HG03045 (cell line): ENCODE measurements around the gene LAT.
"Not testable (repeated sequence)": the region's sequence is repeated elsewhere in the genome, so short reads cannot be mapped to it uniquely, and the experiment has no call there.

Experiments
- ATAC-seq: cut with Tn5 transposase; IDR thresholded peaks from one replicate; pipeline ENCODE4 v1.9.1; 2021; ENCODE audit warnings: mild to moderate bottlenecking, moderate library complexity; ENCODE audit not compliant: unreplicated experiment

The LAT gene

DNA sequence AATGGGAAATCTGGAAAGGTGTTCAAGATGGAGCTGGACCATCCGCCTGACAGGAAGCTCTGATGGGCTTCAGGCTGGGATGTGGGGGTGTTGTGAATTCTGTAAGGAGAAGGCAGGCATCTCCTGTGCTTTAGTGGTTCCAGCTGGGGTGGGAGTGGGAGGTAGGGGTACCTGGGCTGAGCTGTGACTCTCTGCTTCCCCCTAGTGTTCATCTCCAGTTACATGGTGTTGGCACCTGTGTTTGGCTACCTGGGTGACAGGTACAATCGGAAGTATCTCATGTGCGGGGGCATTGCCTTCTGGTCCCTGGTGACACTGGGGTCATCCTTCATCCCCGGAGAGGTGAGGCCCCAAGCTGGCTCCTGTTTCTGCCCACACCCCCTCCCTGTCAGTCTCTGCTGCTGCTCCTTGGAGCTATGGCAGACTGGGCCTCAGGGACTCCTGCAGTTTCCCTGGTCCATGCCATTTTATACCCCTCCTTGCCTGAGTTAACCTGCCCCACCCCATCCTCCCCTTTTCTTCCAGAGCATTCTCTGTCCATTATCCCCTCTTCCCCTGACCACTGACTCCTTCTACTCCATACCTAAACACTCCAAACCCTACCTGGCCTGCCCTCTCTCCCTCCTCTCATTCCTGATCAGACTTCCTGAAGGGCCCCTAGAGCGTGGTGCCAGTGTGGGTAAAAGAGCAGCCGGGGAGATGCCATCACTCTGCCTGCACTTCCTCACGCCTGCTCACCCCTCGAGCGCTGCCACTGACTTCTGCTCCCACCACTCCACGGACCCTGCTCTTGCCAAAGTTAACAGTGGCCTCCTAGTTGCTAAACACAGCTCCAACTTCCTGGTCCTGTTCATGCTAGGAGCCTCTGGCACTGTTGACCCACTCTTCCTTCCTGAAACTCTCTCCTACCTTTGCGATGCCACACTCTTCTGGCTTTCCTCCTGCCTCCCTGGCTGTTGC, 6.9 kb upstream of the LAT start:
- no peak for ATAC-seq

GRCh38 chr16:28980330-28980729, 4.5 kb upstream of the LAT start:
- ATAC-seq, result not testable (repeated sequence)

DNA sequence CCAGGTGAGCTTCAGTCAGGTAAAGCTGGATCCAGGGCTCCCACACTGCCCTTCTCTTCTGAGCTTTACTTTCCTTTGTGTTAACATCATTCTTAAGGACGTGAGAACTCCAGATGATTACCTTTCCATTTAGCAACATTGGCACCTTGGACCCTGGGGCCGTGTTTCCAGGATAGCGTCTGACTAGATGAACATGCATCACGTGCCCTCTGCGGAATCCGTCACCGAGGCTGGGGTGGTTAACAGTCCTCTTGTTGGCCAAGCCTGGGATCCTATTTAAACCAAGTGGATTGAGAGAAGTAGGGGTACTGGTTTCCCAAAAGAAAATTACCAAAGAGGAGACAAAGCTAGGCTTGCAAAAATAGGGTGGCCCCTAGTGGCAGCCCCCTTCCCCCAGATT, 3.9 kb upstream of the LAT start:
- ATAC-seq, result no peak

DNA sequence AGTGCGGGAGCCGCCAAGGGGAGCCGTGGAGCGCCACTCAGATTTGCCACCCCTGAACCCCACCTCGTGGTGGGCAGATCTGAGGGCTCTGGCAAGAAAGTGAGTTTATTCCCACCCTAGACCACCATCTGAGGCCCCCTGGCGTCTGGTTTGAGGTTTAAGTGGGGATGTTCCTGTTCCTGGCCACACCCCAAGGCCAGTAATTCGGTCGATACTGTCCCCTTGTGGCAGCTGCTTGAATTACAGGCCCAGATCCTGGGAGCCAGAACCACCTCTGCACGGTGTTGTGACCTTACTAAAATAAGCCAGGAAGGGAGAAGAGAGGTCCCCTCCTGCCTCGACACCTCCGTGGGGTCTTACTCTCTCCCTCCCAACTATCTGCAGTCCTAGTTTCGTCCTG, 3.3 kb upstream of the LAT start:
- no peak for ATAC-seq

GRCh38 chr16:28982418-28982817, 2.4 kb upstream of the LAT start:
- ATAC-seq, result no peak

GRCh38 chr16:28982949-28983348, 1.9 kb upstream of the LAT start:
- no peak for ATAC-seq

GRCh38 chr16:28983644-28984043, 1.2 kb upstream of the LAT start:
- no peak for ATAC-seq

DNA sequence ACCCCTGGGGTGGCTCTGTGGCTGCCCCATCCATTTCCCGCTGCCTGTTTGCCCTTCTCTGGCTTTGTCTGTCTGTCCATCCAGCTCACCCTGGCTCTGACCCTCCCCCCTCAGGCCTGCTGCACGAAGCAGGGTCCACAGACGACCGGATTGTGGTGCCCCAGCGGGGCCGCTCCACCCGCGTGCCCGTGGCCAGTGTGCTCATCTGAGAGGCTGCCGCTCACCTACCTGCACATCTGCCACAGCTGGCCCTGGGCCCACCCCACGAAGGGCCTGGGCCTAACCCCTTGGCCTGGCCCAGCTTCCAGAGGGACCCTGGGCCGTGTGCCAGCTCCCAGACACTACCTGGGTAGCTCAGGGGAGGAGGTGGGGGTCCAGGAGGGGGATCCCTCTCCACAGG, 761 bp upstream of the LAT start:
- no peak for ATAC-seq

GRCh38 chr16:28985211-28986041, 574 bp downstream of the LAT start:
- ATAC-seq, result no peak

DNA sequence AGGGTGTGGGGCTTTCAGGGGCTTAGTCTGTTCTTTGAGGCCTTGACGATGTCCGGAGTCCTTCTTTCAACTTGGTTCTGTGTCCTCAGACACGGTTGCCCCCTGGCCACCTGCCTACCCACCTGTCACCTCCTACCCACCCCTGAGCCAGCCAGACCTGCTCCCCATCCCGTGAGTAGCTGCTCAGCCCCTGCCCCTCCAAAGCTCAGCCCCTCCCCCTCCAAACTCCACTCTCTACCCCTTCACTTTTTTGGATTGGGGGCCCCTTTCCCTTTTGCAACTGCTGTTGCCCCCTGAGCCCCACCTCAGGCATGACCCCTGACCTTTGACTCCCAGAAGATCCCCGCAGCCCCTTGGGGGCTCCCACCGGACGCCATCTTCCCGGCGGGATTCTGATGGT, 1.2 kb downstream of the LAT start:
- ATAC-seq, result no peak

- ATAC-seq, result no peak
These were observed 1.6 kb downstream of the LAT start for GRCh38 chr16:28986492-28986891.

- ATAC-seq, result no peak
These were observed 2.5 kb downstream of the LAT start for GRCh38 chr16:28987170-28987853.

GRCh38 chr16:28989363-28989762, 4.5 kb downstream of the LAT start:
- ATAC-seq, result no peak

- ATAC-seq, result no peak
These were observed 5.7 kb downstream of the LAT start for GRCh38 chr16:28990375-28991040.

- ATAC-seq, result no peak
These were observed 6.8 kb downstream of the LAT start for GRCh38 chr16:28991687-28992086.

GRCh38 chr16:28992496-28992895, 7.6 kb downstream of the LAT start:
- no peak for ATAC-seq

- ATAC-seq, result no peak
These were observed 14.0 kb downstream of the LAT start for GRCh38 chr16:28998837-28999236.

DNA sequence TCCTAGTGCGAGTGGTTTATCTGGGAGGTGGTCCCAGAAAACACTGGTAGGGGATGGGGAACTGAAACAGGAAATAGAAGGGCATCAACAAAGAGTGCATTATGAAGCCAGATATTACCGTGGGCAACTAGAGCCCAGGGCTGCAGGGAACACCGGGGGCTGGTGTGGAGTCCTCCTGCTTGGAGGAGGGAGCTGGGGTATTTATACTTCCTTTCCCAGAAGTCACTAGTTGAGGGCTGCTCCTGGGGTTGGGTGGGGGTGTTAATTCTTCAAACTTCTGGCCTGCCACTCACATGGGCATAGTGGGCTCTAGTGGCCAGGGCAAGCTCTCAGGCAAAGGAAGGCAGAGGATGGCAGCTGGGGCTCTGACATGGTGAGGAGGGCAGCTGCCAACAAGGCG, 14.7 kb downstream of the LAT start:
- ATAC-seq, result no peak

- ATAC-seq, result no peak
These were observed 15.2 kb downstream of the LAT start for GRCh38 chr16:29000019-29000418.

GRCh38 chr16:29004496-29005139, 19.8 kb downstream of the LAT start:
- ATAC-seq, result not testable (repeated sequence)
